Tibial artery (tissue), 4 donors: ENCODE results near the gene AK3.

Experiments
- DNase-seq, 2 donors: peaks; one replicate each; pipeline ENCODE4 v3.0.0-alpha.2; 2019
- H3K27ac ChIP-seq, 2 donors: fragments of 200-600 bp; sonication (generic) in 1 of 2; 1 replicate in 1 of 2; 2 replicates in 1 of 2; pipeline ENCODE4 v1.5.1; 2018 to 2019; ENCODE audit warnings: mild to moderate bottlenecking in 1 of 2
- H3K27me3 ChIP-seq, 2 donors: fragments of 200-600 bp; sonication (generic) in 1 of 2; one replicate each; pipeline versions ENCODE4 v1.5.1 to v1.6.0; 2016 to 2019
- H3K36me3 ChIP-seq, 3 donors: fragments of 200-600 bp; sonication (generic) in 2 of 3; one replicate each; pipeline ENCODE4 v1.5.1; 2016 to 2019; ENCODE audit warnings: mild to moderate bottlenecking in 2 of 3
- H3K4me1 ChIP-seq, 4 donors: fragments of 200-600 bp; sonication (generic) in 2 of 4; 1 replicate in 3 of 4; 2 replicates in 1 of 4; pipeline ENCODE4 v1.5.1; 2016 to 2019
- H3K4me3 ChIP-seq, 2 donors: fragments of 200-600 bp; sonication (generic) in 1 of 2; 1 replicate in 1 of 2; 2 replicates in 1 of 2; pipeline ENCODE4 v1.5.1; 2018 to 2019; ENCODE audit warnings: mild to moderate bottlenecking in 2 of 2
- H3K9me3 ChIP-seq, 3 donors: fragments of 200-600 bp; sonication (generic) in 1 of 3; one replicate each; pipeline ENCODE4 v1.5.1; 2016 to 2019
- CTCF ChIP-seq, 2 experiments: fragments of 200-600 bp in 1 of 2; fragments of 450-650 bp in 1 of 2; IDR thresholded peaks; one replicate each; pipeline ENCODE4 v1.5.1; 2017 to 2019; ENCODE audit warnings: antibody characterized with exemption in 2 of 2, mild to moderate bottlenecking in 1 of 2, moderate library complexity in 1 of 2
- intact Hi-C: fragments of 100-400 bp; cut with DNase I; formaldehyde crosslinking; loops from one replicate; pipeline ENCODE4 v1.15.0; 2023; ENCODE audit warnings: low total_unique reads

Gene AK3

GRCh38 chr9:4721736-4722135, 19.3 kb downstream of the AK3 start:
- Histone ChIP-seq H3K36me3 (peaks cover 15 to 56% (median 38%) of the 10 kb centered on the region in 3 donors), H3K27me3 (no peaks in the 10 kb centered on the region), H3K4me1 (no peaks in the 10 kb centered on the region), H3K27ac (no peak overlapping the region), H3K9me3 (no peaks in the 10 kb centered on the region), H3K4me3 (no peak overlapping the region)
- no peak for DNase-seq
- intact Hi-C loops, result no loop called here
- no peak for TF ChIP-seq CTCF (IDR thresholded peaks at IDR 0.05)

- no peak for TF ChIP-seq CTCF (IDR thresholded peaks at IDR 0.05)
- Histone ChIP-seq H3K4me3 (no peak overlapping the region), H3K4me1 (no peaks in the 10 kb centered on the region), H3K36me3 (peaks cover 19 to 69% (median 57%) of the 10 kb centered on the region in 3 donors), H3K9me3 (no peaks in the 10 kb centered on the region), H3K27ac (no peak overlapping the region), H3K27me3 (no peaks in the 10 kb centered on the region)
- intact Hi-C loops, result no loop called here
- DNase-seq, result no peak
Measured at GRCh38 chr9:4718911-4719310, 22.1 kb downstream of the AK3 start.

GRCh38 chr9:4717815-4718214, 23.2 kb downstream of the AK3 start:
- Histone ChIP-seq H3K4me3 (no peak overlapping the region), H3K4me1 (no peaks in the 10 kb centered on the region), H3K9me3 (no peaks in the 10 kb centered on the region), H3K27me3 (no peaks in the 10 kb centered on the region), H3K27ac (no peak overlapping the region), H3K36me3 (peaks cover 19 to 74% (median 58%) of the 10 kb centered on the region in 3 donors)
- no peak for TF ChIP-seq CTCF (IDR thresholded peaks at IDR 0.05)
- DNase-seq, result no peak
- intact Hi-C loops, result no loop called here

- intact Hi-C loops, result no loop called here
- H3K9me3 ChIP-seq, result no peaks in the 10 kb centered on the region
- H3K27me3 ChIP-seq, result no peaks in the 10 kb centered on the region
- no peak for TF ChIP-seq CTCF (IDR thresholded peaks at IDR 0.05)
- H3K27ac ChIP-seq, result no peak overlapping the region
- H3K4me3 ChIP-seq, result no peak overlapping the region
- H3K36me3 ChIP-seq, result peaks cover 19 to 71% (median 55%) of the 10 kb centered on the region in 3 donors
- H3K4me1 ChIP-seq, result no peaks in the 10 kb centered on the region
- no peak for DNase-seq
Measured at GRCh38 chr9:4716163-4716562, 24.8 kb downstream of the AK3 start.

- no peaks in the 10 kb centered on the region for H3K4me1 ChIP-seq
- no peaks in the 10 kb centered on the region for H3K9me3 ChIP-seq
- intact Hi-C loops, result no loop called here
- H3K36me3 ChIP-seq, result peaks cover 26 to 69% (median 53%) of the 10 kb centered on the region in 3 donors
- H3K27me3 ChIP-seq, result no peaks in the 10 kb centered on the region
- H3K4me3 ChIP-seq, result no peak overlapping the region
- TF ChIP-seq CTCF (IDR thresholded peaks at IDR 0.05), result no peak
- DNase-seq, result no peak
- no peak overlapping the region for H3K27ac ChIP-seq
Measured at GRCh38 chr9:4714266-4715016, 26.6 kb downstream of the AK3 start.
